Gastrocnemius medialis (tissue), 4 donors: ENCODE data around the gene FCRL2. TPM values are rescaled to one million over a fixed set of nuclear protein-coding genes. Genes with fewer than 3 reads are reported as not detected.

ENCODE experiments used
- ATAC-seq, 2 donors: fragments of 150-250 bp; one replicate each; pipeline ENCODE4 v1.9.1; 2016
- DNase-seq, 2 donors: peaks; one replicate each; pipeline ENCODE4 v3.0.0-alpha.2; 2019
- H3K27ac ChIP-seq, 4 donors: fragments of 200-600 bp; sonication (generic); 1 replicate in 1 of 4; 2 replicates in 3 of 4; pipeline ENCODE4 v1.5.1; 2016 to 2018; ENCODE audit warnings: mild to moderate bottlenecking in 2 of 4, moderate library complexity in 1 of 4
- H3K27me3 ChIP-seq, 3 donors: fragments of 200-600 bp; sonication (generic) in 2 of 3; 1 replicate in 1 of 3; 2 replicates in 2 of 3; pipeline versions ENCODE4 v1.5.1 to v1.6.0; 2016 to 2019; ENCODE audit warnings: mild to moderate bottlenecking in 1 of 3, moderate library complexity in 1 of 3
- H3K36me3 ChIP-seq, 2 donors: fragments of 200-600 bp; sonication (generic) in 1 of 2; one replicate each; pipeline ENCODE4 v1.5.1; 2017 to 2018
- H3K4me1 ChIP-seq, 2 donors: fragments of 200-600 bp; sonication (generic) in 1 of 2; one replicate each; pipeline ENCODE4 v1.5.1; 2016 to 2017; ENCODE audit warnings: mild to moderate bottlenecking in 2 of 2
- H3K4me3 ChIP-seq, 4 donors: fragments of 200-600 bp; sonication (generic) in 3 of 4; 1 replicate in 1 of 4; 2 replicates in 3 of 4; pipeline ENCODE4 v1.5.1; 2016 to 2019; ENCODE audit warnings: mild to moderate bottlenecking in 2 of 4
- H3K9me3 ChIP-seq, 3 donors: fragments of 200-600 bp; sonication (generic) in 2 of 3; 1 replicate in 1 of 3; 2 replicates in 2 of 3; pipeline ENCODE4 v1.5.1; 2016 to 2019
- POLR2A ChIP-seq, 2 donors: fragments of 450-650 bp; IDR thresholded peaks; one replicate each; pipeline ENCODE4 v1.6.1; 2017; ENCODE audit warnings: antibody characterized with exemption in 2 of 2, mild to moderate bottlenecking in 2 of 2, moderate library complexity in 2 of 2
- in situ Hi-C, 4 donors: fragments of 200-750 bp; cut with MboI; loops; one replicate each; pipeline versions ENCODE4 v1.15.0 to v1.8.0; 2017; ENCODE audit warnings: low sequenced_read_pairs in 4 of 4
- intact Hi-C: fragments of 100-400 bp; cut with DNase I; formaldehyde crosslinking; loops from one replicate; pipeline ENCODE4 v1.15.1; 2023; ENCODE audit warnings: low total_unique reads
- total RNA-seq, 4 donors: library from RNA; depleted of rRNA; stranded (reverse); fragments of >200 nt; gene quantifications; one replicate each; pipeline versions ENCODE4 v1.1.0 to v1.2.3, GENCODE V29; 2016
- TF ChIP-seq, protein P1 (sequence below), 5 experiments: fragments of 450-650 bp in 3 of 5; fragments of 200-600 bp in 2 of 5; sonication (generic) in 2 of 5; IDR thresholded peaks in 4 of 5; conservative IDR thresholded peaks in 1 of 5; 1 replicate in 4 of 5; 2 replicates in 1 of 5; pipeline ENCODE4 v1.5.1; 2016 to 2019; ENCODE audit warnings: antibody characterized with exemption in 5 of 5, mild to moderate bottlenecking in 3 of 5, moderate library complexity in 3 of 5

Gene FCRL2
- total RNA-seq, 4 donors from 2014 or later = 0.19 TPM; not detected in 3

DNA sequence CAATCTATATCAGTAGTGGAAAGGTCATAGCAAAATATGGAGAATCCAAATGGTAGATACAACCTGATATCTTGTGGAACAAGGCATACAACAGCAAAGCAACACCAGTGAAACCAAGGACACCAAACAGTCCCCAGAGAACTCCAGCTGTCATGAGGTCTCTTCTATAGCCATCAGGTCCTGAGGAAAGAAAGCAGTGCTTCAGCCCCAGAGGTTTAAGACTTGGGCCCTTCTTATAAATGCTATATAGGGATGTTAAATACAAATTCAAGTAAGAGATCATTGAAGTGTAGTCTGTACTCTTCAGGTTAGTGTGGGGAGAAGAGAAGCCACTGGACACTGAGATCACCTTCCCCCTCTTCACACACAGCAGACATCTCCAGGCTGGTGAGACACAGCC, 10.1 kb downstream of the FCRL2 start:
- no peak for DNase-seq
- Histone ChIP-seq H3K9me3 (no peaks in the 10 kb centered on the region), H3K36me3 (no peaks in the 10 kb centered on the region), H3K4me1 (no peaks in the 10 kb centered on the region), H3K27ac (no peak overlapping the region), H3K4me3 (no peak overlapping the region), H3K27me3 (no peaks in the 10 kb centered on the region)
- ATAC-seq = no peak
- in situ Hi-C loops = no loop called here
- TF ChIP-seq POLR2A (IDR thresholded peaks at IDR 0.05) = no peak
- TF ChIP-seq, protein P1, sequence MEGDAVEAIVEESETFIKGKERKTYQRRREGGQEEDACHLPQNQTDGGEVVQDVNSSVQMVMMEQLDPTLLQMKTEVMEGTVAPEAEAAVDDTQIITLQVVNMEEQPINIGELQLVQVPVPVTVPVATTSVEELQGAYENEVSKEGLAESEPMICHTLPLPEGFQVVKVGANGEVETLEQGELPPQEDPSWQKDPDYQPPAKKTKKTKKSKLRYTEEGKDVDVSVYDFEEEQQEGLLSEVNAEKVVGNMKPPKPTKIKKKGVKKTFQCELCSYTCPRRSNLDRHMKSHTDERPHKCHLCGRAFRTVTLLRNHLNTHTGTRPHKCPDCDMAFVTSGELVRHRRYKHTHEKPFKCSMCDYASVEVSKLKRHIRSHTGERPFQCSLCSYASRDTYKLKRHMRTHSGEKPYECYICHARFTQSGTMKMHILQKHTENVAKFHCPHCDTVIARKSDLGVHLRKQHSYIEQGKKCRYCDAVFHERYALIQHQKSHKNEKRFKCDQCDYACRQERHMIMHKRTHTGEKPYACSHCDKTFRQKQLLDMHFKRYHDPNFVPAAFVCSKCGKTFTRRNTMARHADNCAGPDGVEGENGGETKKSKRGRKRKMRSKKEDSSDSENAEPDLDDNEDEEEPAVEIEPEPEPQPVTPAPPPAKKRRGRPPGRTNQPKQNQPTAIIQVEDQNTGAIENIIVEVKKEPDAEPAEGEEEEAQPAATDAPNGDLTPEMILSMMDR (IDR thresholded peaks at IDR 0.05 in 4 of 5, conservative IDR thresholded peaks at IDR 0.05 in 1 of 5) = no peak
- intact Hi-C loops = no loop called here

DNA sequence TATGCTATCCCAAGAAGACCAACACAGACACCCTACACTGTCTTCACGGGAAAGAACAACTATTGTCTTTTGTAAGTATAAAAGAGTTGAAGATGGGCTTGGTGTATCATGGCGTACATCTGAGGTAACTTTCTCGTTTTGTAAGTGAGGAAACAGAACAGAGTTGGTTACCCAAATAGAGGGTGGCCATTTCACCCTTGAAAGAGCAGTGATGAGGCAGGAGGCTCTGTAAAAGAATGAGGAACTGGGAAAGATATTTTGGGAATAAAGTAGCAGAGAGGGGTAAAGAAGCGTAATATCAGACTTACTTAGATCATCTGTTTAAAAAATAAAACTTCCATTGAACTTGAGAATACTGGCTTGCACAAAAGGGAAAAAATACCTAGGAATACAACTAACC, 18.9 kb downstream of the FCRL2 start:
- Histone ChIP-seq H3K36me3 (no peaks in the 10 kb centered on the region), H3K9me3 (no peaks in the 10 kb centered on the region), H3K27me3 (no peaks in the 10 kb centered on the region), H3K4me1 (no peaks in the 10 kb centered on the region), H3K4me3 (no peak overlapping the region), H3K27ac (no peak overlapping the region)
- ATAC-seq (no peak), DNase-seq (no peak)
- intact Hi-C loops = no loop called here
- in situ Hi-C loops = no loop called here
- no peak for TF ChIP-seq POLR2A (IDR thresholded peaks at IDR 0.05)
- TF ChIP-seq, protein P1 (IDR thresholded peaks at IDR 0.05 in 4 of 5, conservative IDR thresholded peaks at IDR 0.05 in 1 of 5) = no peak

DNA sequence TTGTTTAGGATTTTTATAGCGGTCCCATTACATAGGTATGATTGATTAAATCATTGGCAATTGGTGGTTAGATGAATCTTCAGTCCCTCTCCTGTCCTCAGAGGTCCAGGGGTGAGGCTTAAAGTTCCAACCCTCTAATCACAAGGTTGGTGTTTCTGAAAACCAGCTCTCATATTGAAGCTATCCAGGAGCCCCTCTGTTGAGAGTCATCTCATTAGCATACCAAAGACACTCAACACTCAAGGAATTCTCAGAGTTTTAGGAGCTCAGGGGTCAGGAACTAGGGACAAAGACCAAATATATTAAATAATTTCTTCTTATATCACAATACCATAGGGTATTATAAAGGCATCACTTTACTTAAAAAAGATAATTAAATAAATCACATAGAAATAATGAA, 23.3 kb downstream of the FCRL2 start:
- no peaks in the 10 kb centered on the region for H3K4me1 ChIP-seq
- ATAC-seq = no peak
- no peak overlapping the region for H3K4me3 ChIP-seq
- no peaks in the 10 kb centered on the region for H3K36me3 ChIP-seq
- no peak overlapping the region for H3K27ac ChIP-seq
- H3K9me3 ChIP-seq = no peaks in the 10 kb centered on the region
- DNase-seq = no peak
- intact Hi-C loops = no loop called here
- no peaks in the 10 kb centered on the region for H3K27me3 ChIP-seq
- in situ Hi-C loops = no loop called here
- TF ChIP-seq, protein P1 (IDR thresholded peaks at IDR 0.05 in 4 of 5, conservative IDR thresholded peaks at IDR 0.05 in 1 of 5) = no peak
- no peak for TF ChIP-seq POLR2A (IDR thresholded peaks at IDR 0.05)

DNA sequence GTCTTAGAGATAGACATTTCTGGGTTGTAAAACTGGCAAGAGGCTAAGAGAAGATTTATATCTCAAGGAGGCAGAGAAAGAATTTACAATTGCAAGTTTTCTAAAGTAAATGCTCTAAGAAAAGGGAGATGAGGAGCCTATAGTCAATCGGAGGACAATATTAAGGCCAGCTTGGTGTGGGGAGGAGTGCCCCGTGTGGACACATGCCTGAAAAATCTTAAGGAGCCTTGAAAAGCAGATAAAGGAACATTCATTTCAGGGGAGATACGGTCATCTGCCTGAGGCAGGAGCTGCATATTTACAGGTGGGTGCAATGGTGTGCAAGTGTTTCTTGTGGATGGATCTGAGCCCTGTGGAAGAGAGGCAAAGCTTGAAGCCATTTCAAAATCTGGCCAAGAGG, 25.6 kb downstream of the FCRL2 start:
- Histone ChIP-seq H3K9me3 (no peaks in the 10 kb centered on the region), H3K4me3 (no peak overlapping the region), H3K27ac (no peak overlapping the region), H3K4me1 (no peaks in the 10 kb centered on the region), H3K27me3 (no peaks in the 10 kb centered on the region), H3K36me3 (no peaks in the 10 kb centered on the region)
- TF ChIP-seq, protein P1 (IDR thresholded peaks at IDR 0.05 in 4 of 5, conservative IDR thresholded peaks at IDR 0.05 in 1 of 5) = no peak
- TF ChIP-seq POLR2A (IDR thresholded peaks at IDR 0.05) = no peak
- intact Hi-C loops = no loop called here
- ATAC-seq (no peak), DNase-seq (no peak)
- in situ Hi-C loops = no loop called here

DNA sequence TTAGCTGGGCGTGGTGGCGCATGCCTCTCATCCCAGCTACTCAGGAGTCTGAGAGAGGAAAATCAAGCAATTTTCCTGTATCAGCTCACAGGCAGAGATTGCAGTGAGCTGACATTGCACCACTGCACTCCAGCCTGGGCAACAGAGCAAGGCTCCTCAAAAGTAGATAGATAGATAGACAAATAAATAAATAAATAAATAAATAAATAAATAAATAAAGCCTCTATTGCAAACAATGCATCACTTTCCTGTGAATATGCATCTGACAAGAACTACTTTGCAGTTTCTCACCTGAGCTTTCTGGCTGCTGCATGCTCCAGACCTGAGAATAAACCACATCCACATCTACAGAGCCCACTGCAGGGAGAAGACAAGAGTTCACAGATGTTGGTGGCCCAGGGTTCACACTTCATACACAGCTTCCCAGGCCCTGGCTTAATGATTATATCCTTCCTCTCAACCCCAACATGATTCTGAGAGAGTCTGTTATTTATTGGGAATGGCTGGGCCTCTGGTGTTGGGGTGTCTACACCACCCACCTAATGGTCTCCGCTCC, 28.6 kb downstream of the FCRL2 start:
- H3K27me3 ChIP-seq = no peaks in the 10 kb centered on the region
- no peak overlapping the region for H3K4me3 ChIP-seq
- TF ChIP-seq, protein P1 (IDR thresholded peaks at IDR 0.05 in 4 of 5, conservative IDR thresholded peaks at IDR 0.05 in 1 of 5) = no peak
- no peaks in the 10 kb centered on the region for H3K9me3 ChIP-seq
- ATAC-seq (no peak), DNase-seq (no peak)
- in situ Hi-C loops (no loop called here), intact Hi-C loops (no loop called here)
- no peaks in the 10 kb centered on the region for H3K36me3 ChIP-seq
- no peak overlapping the region for H3K27ac ChIP-seq
- no peaks in the 10 kb centered on the region for H3K4me1 ChIP-seq
